ENCODE measurements around the gene TTC33.
"Not testable (repeated sequence)": the region's sequence is repeated elsewhere in the genome, so short reads cannot be mapped to it uniquely, and the experiment has no call there.

The TTC33 gene, protein sequence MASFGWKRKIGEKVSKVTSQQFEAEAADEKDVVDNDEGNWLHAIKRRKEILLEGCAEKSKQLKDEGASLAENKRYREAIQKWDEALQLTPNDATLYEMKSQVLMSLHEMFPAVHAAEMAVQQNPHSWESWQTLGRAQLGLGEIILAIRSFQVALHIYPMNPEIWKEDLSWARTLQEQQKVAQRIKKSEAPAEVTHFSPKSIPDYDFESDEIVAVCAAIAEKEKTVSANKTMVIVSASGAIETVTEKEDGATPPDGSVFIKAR

DNA sequence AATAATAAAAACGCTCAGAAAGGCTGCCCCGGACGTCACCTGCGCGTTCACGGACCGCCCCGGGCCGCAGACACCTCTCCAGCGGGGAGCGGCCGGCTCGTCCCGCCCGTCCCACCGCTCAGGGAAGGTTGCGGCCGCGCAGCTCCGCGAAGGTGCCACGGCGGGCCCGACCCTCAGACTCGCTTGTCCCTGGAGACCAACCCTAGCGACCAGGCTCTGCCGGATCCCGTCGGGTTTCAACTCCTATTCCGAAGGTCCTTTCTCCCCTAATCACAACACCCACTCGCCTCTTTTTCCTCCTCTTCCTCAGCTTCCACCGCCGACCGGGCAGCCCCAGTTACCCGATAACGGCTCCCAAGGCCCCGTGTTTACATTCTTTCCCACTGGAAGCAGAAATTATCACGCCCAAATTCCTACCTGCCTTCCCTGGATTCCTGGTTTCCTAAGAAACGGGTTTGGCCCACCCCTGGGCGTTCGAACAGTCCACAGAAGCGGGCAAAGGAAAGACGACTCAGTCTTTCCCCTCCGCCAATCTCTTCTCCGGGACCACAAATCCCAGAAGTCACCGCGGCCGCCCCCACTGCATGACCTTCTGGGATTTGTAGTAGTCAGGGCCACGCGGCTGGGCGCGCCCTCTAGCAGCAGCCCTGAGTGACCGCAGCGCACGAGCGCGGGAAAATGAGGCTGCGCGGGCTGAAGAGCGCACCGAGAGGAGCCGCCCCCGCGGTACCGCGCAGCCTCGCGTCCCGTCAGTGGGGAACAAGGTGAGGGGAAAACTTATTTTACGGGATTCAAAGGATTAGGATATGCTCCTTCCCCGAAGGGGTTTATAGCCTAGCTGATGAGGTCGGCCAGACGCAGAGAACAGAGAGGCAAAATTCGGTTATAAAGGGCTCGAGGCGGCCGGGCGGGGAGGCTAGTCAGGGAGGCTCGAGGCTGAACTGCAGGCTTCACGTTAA, at the start of gene TTC33:
TSS of gene TTC33 (minus strand) at position 555 of the 959 bp plus-strand sequence. CDS start 8,943 bp downstream, outside the sequence.
- peak; percentile 96 for DNase-seq (ENCODE audit: low spot score)

DNA sequence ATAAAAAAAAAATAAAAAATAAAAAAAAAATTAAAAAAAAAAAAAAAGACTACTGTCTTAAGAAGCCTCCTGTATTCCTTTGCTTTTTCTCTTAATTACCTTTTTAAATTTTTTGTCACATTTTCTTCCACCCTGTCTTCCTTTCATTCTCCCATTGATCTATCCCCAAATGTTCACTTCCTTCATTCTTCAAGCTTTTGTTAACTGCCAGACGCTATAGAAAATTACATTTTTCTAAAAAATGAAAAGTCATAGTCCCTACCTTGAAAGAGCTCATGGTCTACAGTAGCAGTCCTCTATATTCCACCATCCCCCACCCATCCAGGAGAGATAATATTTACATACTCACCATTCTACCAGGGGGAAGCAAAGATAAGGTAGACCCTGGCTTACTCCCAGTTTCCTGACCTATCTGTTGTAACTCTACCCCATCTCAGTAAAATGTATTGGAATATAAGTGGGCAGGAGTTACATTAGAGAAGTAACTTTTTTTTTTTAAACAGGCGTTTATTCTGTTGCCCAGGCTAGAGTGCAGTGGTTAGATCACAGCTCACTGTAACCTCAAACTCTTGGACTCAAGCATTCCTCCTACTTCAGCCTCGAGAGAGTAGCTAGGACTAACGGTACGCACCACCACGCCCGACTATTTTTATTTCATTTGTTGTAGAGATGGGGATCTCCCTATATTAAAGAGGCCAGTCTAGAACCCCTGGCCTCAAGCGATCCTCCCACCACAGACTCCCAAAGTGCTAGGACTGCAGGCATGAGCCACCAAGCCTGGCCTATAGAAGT, 46.2 kb upstream of the TTC33 start:
- no peak for DNase-seq (ENCODE audit: low spot score)

DNA sequence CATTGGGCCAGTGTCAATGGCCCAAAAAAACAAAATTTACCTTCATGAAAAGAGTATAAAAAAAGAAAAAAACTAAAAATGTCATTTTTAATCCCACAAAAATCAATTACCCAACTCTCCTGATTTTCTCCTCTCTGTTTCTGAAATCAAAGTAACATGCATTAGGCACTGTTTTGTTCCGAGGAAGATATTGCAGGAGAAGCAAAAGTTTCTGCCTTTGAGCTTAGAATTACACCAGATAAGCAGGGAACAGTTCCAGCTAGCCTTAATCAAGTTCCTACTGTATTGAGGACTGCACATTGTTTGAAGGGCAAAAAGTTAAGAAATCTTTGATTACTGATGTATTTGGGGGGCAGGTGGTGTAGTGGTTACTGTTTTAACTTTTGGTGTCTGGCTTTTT, 43.5 kb upstream of the TTC33 start:
- no peak for DNase-seq (ENCODE audit: low spot score)

DNA sequence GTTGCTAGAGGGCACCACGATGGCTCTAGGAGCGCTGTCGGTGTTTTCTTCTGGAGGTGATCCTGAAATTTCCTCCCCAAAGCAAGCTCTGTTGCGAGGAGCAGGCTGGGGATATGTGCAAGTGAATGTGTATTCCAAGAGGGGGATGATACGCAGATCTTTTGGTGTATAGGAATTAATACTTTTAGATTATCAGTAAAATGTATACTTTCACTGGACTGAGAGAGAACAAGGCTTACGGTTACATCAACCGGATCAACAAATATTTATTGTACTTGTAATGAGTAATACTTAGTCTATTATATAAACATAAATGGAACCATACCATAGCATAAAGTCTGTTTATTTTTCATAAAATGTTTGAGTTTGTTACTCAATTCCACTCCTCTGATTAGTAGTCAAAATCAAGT, 43.0 kb upstream of the TTC33 start:
- no peak for DNase-seq (ENCODE audit: low spot score)

DNA sequence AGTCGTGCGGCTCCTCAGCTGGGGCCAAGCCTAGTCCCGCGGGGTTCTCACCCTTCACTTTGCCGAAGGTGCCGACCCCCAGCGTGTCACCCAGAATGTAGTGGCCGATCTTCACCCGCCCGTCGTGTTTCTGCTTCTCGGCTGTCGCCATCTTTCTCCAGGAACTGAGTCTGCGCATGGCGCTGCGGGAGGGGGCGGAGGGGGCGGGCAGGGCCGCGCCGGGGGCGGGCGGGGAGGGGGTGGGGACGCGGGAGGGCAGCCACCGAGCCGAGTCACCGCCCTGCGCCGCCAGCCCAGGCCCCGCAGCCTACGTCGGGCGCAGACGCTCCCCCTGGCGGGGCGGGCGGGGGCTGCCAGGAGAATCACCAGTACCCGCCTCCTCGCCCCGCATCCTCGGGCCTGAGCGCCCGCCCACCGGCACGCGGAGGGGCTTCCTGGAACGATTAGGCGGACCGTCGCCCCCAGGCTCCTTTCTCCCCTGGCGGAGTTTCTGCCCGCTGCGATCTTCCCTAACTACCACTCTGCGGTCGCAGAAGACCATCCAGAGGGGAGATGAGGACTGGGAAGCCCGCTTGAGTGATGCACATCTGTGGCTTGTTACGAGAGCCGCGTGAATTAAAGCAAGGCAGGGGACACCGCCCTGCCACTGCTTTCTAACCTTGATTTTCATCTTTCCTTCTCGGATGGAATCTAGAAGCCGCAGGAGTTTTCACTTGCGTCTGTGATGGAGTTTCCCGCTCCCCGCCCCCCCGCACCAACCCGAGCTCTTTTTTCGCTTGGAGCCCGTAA, 42.4 kb upstream of the TTC33 start, which contains the start of gene PRKAA1:
TSS of gene PRKAA1 (minus strand) at position 363 of the 789 bp plus-strand sequence. CDS start at position 178, 185 bp downstream.
- DNase-seq (ENCODE audit: low spot score) = peak; percentile 88

DNA sequence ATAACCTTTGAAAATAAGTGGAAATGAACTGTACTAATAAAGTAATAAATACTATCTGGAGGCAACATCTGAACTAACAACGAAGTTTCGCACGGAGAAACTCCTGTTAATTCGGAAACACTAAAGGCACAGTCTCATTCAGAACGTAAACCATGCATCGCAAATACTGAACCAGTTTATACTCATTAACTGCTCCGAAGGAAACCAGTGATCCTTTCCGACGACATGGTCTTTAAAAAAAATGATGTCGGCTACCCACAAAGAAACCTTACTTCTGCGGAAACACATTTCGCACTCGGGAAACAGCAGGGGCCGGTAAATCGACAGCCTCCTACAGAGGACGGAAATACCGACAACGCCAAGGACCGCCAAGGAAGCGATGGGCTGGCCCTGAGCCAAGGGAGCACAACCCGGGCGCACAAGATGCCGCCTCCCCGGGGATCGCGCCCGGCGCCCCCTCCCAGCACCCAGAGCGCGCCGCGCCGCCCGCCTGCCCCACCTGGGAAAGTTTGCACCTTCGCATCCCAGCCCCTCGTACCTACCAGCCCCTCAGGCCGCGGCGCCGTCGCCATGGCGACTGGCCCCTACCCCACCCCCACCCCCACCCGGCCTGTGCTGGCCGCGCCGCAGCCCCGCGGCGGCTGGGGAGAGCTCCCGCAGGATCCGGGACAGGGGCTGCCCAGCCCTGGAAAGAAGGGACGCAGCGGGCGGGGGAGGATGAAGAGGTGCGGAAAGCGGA, 41.7 kb upstream of the TTC33 start:
- peak; percentile 79 for DNase-seq (ENCODE audit: low spot score)

DNA sequence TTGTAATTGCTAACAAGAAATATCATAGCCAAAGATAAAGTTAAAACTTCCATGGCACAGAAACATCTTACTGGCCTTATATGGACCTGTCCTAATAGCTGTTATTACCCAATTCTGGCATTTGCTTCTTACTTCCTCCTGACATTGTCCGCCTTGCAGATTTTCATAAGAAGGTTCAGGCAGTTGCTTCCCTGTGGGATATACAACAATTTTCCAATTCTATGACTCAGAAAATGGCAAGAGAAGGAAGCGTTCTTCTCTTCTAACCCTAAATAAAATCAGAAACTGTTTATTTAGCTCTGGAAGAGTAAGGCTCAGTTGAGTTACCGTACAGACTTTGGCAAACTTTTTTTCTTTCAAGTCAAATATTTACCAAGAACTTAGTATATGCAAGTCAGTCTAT, 40.7 kb upstream of the TTC33 start:
- no peak for DNase-seq (ENCODE audit: low spot score)

DNA sequence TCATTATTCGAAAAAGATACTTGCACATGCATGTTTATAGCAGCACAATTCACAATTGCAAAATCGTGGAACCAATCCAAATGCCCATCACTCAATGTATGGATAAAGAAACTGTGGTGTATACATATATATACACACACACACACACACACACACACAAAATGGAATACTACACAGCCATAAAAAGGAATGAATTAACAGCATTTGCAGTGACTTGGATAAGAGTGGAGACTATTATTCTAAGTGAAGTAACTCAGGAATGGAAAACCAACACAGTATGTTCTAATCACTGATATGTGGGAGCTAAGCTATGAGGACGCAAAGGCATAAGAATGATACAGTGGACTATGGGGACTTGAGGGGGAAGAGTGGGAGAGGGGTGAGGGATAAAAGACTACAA, 39.1 kb upstream of the TTC33 start:
- DNase-seq (ENCODE audit: low spot score) = not testable (repeated sequence)

DNA sequence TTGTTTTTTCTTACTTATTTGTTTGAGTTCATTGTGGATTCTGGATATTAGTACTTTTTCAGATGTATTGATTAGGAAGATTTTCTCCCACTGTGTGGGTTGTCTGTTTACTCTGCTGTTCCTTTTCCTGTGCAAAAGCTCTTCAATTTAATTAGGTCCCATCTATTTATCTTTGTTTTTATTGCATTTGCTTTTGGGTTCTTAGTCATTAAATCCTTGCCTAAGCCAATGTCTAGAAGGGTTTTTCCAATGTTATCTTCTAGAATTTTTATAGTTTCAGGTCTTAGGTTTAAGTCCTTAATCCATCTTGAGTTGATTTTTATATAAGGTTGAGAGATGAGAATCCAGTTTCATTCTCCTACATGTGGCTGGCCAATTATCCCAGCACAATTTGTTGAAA, 38.6 kb upstream of the TTC33 start:
- DNase-seq (ENCODE audit: low spot score) = not testable (repeated sequence)

DNA sequence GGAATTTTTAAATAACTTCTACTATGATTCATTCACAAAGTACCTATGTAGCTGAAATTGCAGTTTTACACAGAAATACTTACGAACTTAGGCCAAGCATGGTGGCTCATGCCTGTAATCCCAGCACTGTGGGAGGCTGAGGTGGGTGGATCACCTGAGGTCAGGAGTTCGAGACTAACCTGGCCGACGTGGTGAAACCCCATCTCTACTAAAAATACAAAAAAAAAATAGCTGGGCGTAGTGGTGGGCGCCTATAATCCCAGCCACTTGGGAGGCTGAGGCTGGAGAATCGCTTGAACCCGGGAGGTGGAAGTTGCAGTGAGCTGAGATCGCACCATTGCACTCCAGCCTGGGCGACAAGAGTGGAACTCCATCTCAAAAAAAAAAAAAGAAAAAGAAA, 36.9 kb upstream of the TTC33 start:
- DNase-seq (ENCODE audit: low spot score) = not testable (repeated sequence)

DNA sequence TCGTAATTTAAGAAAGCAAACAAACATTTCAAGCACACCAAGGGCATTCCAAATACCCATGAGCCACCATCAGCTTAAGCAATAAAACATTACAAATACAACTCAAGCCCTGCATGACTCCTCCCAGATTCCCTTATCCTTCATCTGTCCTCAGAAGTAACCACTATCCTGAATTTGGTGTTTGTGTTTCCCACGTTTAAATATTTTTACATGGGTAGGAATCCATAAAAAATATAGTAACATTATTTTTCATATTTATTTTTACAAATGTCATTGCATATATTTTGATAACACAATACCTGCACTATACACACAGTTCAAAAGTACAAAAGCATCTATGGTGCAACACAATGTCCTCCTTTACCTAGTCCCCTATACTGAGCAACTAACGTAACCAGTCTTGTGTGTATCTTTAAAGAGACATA, 36.0 kb upstream of the TTC33 start:
- no peak for DNase-seq (ENCODE audit: low spot score)

DNA sequence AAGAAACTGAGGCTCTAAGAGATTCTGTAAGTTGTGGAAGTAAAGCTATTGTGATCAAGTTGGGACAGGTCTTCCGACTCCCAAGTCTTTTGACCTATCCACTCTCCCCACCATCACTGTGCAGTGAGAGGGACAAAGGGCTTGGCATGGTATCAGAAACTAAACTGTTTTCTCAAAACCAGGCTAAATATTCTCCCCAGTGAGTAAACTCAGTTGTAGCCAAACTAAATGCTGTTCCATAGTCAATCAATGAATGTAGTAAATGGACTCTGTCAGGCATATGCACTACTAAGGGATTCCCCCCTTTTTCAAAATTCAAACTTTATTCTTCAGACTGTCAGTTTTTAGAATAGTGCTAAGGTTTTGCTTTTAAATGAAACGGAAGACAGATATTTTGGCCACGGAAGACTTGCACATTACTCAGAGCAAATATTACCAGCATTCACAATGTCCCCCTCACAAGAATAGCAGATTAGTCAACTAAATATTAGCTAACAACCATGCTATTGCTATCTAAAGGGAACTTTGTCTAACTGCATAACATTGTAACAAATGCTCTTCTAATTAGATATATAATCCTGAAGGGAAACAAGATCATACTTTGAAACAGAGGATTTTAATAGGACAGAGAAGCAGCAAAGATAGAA, 35.3 kb upstream of the TTC33 start:
- DNase-seq (ENCODE audit: low spot score) = no peak

DNA sequence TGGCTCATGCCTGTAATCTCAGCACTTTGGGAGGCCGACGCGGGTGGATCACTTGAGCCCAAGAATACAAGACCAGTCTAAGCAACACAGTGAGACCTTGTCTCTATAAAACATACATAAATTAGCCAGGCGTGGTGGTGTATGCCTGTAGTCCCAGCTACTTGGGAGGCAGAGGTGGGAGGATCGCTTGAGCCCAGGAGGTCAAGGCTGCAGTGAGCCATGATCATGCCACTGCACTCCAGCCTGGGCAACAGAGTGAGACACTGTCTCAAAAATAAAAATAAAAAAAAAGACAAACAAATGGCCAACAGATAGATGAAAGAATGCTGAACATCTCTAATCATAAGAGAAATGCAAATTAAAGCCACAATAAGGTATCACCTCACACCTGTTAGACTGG, 33.2 kb upstream of the TTC33 start:
- DNase-seq (ENCODE audit: low spot score) = not testable (repeated sequence)

DNA sequence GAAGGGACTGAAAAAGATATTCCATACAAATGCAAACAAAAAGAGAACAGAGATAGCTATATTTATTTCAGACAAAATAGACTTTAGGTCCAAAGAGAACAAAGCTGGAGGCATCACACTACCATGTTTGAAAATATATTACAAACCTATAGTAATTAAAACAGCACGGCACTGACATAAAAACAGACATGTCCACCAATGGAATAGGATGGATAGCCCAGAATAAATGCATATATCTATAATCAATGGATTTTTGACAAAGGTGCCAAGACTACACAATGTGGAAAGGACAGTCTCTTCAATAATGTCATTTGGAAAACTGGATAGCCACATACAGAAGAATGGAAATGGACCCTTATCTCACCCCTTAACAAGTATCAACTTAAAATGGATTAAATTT, 32.2 kb upstream of the TTC33 start:
- no peak for DNase-seq (ENCODE audit: low spot score)

DNA sequence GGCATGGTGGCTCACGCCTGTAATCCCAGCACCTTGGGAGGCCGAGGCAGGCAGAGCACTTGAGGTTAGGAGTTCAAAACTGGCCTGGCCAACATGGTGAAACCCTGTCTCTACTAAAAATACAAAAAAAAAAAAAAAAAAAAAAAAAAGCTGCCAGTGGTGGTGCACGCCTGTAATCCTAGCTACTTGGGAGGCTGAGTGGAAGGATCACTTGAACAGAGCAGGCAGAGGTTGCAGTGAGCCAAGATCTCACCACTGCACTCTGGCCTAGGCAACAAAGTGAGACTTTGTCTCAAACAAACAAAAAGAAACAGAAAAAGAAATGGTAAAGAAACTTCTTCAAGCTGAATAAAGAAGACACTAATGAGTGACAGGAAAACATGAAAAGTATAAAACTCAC, 30.9 kb upstream of the TTC33 start:
- DNase-seq (ENCODE audit: low spot score) = not testable (repeated sequence)

DNA sequence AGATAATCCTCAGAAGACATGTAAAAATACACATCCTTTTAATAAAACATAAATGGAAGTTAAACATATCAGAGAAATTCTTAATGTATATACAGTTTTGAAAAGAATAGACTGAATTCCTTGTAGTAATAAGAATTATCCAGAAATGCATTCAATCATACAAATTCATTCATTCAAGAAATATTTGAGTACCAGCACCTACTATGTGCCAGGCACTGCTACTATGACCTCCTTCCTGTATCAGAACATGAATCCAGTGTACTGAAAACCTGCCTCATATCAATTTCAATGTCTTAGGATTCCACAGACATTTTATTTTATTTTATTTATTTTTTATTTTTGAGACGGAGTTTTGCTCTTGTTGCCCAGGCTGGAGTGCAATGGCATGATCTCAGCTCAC, 29.2 kb upstream of the TTC33 start:
- DNase-seq (ENCODE audit: low spot score) = no peak

DNA sequence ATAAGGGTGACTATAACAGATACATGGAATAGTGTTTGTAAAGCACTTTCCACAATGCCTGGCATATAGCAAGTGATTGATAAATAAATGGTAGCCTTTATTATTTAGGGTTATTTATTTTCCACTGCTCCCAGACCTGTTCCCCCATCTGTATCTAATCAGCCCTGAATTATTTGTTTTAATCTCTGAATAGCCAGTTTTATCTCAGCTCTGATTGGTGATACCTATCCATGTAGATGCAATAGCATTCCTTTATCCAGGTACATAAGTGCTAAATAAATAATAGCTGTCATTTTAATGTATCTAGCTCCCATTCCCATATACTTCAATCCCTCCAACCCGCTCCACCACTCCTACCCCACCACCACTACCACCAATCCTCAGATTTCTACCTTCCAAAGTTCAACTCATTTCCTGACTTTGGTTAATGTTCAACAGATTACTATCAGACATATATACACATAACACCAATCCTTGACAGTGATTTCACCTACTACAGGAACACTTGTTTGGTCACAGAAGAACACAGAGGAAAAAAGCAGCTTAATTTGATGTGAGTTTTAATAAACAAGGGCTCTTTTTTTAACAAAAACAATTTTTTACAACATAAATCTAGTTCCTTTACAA, 28.4 kb upstream of the TTC33 start:
- no peak for DNase-seq (ENCODE audit: low spot score)

DNA sequence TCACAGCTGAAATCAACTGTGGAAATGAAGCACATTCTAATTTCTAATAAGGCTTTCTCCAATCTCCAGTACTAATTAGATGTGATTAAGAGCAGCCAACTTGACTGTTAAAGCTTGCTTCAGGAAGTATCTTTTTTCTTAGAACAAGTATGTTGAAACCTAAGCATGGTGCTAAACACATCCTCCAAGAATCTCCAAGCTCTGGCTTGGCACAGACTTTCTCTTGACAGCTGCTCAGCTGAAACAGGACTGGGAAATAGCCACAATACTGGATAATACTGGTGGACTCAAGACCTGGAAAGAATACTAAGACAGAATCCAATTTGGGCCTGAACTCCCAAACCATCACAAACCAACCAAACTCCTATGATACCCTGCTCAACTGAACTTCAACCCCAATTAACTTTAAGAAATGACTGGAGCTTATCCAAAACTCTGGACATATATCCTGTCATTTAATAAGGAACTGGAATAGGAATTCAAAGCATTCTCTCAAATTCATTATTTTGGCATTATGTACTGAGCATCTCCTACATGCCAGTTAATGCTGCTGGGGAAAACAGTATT, 26.2 kb upstream of the TTC33 start:
- DNase-seq (ENCODE audit: low spot score) = no peak

DNA sequence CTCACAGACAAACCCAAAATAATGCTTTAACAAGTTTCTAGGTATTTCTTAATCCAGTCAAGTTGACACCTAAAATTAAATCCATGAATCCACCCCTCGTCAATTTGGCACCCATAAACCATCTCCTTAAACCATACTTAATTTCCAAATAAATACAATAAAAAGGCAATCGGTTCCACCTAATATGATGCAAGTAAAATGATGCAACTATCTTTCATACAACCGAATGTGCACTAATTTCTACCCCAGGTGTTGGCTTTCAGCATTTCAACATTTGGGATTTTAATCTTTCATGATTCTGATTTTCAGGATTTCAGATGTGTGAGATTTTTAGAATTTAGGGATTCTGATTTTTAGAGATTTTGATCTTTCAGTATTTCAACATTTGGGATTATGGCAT, 25.1 kb upstream of the TTC33 start:
- DNase-seq (ENCODE audit: low spot score) = no peak
